Gastroesophageal sphincter (tissue), 4 donors: Measurements from ENCODE around the gene TMED1. TPM values are rescaled to one million over a fixed set of nuclear protein-coding genes. Genes with fewer than 3 reads are reported as not detected.

Source experiments
- ATAC-seq: fragments of 150-250 bp; one replicate; pipeline ENCODE4 v1.9.1; 2016; ENCODE audit warnings: mild to moderate bottlenecking, moderate library complexity
- H3K27ac ChIP-seq, 4 donors: fragments of 200-600 bp; sonication (generic) in 3 of 4; 1 replicate in 3 of 4; 2 replicates in 1 of 4; pipeline ENCODE4 v1.5.1; 2016 to 2019
- H3K27me3 ChIP-seq: fragments of 200-600 bp; sonication (generic); one replicate; pipeline ENCODE4 v1.5.1; 2019
- H3K36me3 ChIP-seq, 2 donors: fragments of 200-600 bp; sonication (generic); one replicate each; pipeline ENCODE4 v1.5.1; 2019; ENCODE audit warnings: control low read depth in 1 of 2
- H3K4me1 ChIP-seq, 3 donors: fragments of 200-600 bp; sonication (generic); 1 replicate in 2 of 3; 2 replicates in 1 of 3; pipeline ENCODE4 v1.5.1; 2016 to 2019; ENCODE audit warnings: control low read depth in 2 of 3
- H3K4me3 ChIP-seq, 2 donors: fragments of 200-600 bp; sonication (generic); one replicate each; pipeline ENCODE4 v1.5.1; 2019; ENCODE audit warnings: mild to moderate bottlenecking in 1 of 2, moderate library complexity in 1 of 2
- H3K9me3 ChIP-seq, 3 donors: fragments of 200-600 bp; sonication (generic); one replicate each; pipeline ENCODE4 v1.5.1; 2017 to 2019; ENCODE audit warnings: control low read depth in 2 of 3
- CTCF ChIP-seq, 4 experiments: fragments of 200-600 bp in 2 of 4; fragments of 450-650 bp in 2 of 4; sonication (generic) in 1 of 4; IDR thresholded peaks; one replicate each; pipeline ENCODE4 v1.5.1; 2017 to 2019; ENCODE audit warnings: antibody characterized with exemption in 4 of 4, mild to moderate bottlenecking in 2 of 4, moderate library complexity in 2 of 4
- EP300 ChIP-seq: sonication (generic); formaldehyde crosslinking; IDR thresholded peaks from one replicate; pipeline ENCODE4 v1.6.1; 2017; ENCODE audit warnings: antibody characterized with exemption, mild to moderate bottlenecking
- POLR2A ChIP-seq, 2 donors: fragments of 450-650 bp; IDR thresholded peaks; one replicate each; pipeline ENCODE4 v1.6.1; 2017; ENCODE audit warnings: antibody characterized with exemption in 2 of 2, mild to moderate bottlenecking in 2 of 2, moderate library complexity in 1 of 2
- POLR2AphosphoS5 ChIP-seq: sonication (generic); formaldehyde crosslinking; IDR thresholded peaks from one replicate; pipeline ENCODE4 v1.6.1; 2017; ENCODE audit warnings: antibody characterized with exemption
- WGBS, 2 donors: methylation state at CpG; one replicate each; pipeline ENCODE4 v1.1.5; 2018; ENCODE audit warnings: low coverage in 1 of 2; 5-methylcytosine and 5-hydroxymethylcytosine counted together
- total RNA-seq, 4 donors: library from RNA; depleted of rRNA; stranded (reverse); fragments of >200 nt; gene quantifications; one replicate each; pipeline ENCODE4 v1.1.0, GENCODE V29; 2016

TMED1 gene
- total RNA-seq, 4 donors from 2014 or later: 15.4 to 36.9 (median 31.7) TPM

GRCh38 chr19:10800488-10800887 lies 35.5 kb downstream of the TMED1 start:
- Histone ChIP-seq H3K27me3 (no peaks in the 10 kb centered on the region), H3K4me1 (peaks cover 0 to 11% (median 0%) of the 10 kb centered on the region in 3 donors), H3K36me3 (peaks cover 0 to 100% of the 10 kb centered on the region in 2 donors), H3K4me3 (no peak overlapping the region), H3K27ac (peak overlapping the region in 1 of 4 donors; percentile 6), H3K9me3 (no peaks in the 10 kb centered on the region)
- no peak for ATAC-seq
- WGBS, 2 donors: no CpG with 5 or more reads among the region's 9 CpGs
- TF ChIP-seq POLR2AphosphoS5 (no peak), CTCF (IDR thresholded peaks at IDR 0.05) (no peak), EP300 (no peak), POLR2A (IDR thresholded peaks at IDR 0.05) (no peak)

GRCh38 chr19:10797541-10798256 lies 38.3 kb downstream of the TMED1 start:
- peaks cover 0 to 11% (median 0%) of the 10 kb centered on the region in 3 donors for H3K4me1 ChIP-seq
- H3K4me3 ChIP-seq: no peak overlapping the region
- no peaks in the 10 kb centered on the region for H3K27me3 ChIP-seq
- ATAC-seq: no peak
- TF ChIP-seq POLR2A (IDR thresholded peaks at IDR 0.05) (no peak), EP300 (no peak), CTCF (IDR thresholded peaks at IDR 0.05) (no peak), POLR2AphosphoS5 (no peak)
- peaks cover 0 to 100% of the 10 kb centered on the region in 2 donors for H3K36me3 ChIP-seq
- H3K9me3 ChIP-seq: no peaks in the 10 kb centered on the region
- no peak overlapping the region for H3K27ac ChIP-seq
- WGBS, 2 donors: 58 to 80% methylated on average over 3 to 5 of the region's 19 CpGs

GRCh38 chr19:10797078-10797477 lies 38.9 kb downstream of the TMED1 start:
- no peaks in the 10 kb centered on the region for H3K27me3 ChIP-seq
- H3K4me3 ChIP-seq: no peak overlapping the region
- peaks cover 0 to 100% of the 10 kb centered on the region in 2 donors for H3K36me3 ChIP-seq
- 87 to 100% methylated on average over 1 to 11 of the region's 14 CpGs for WGBS, 2 donors
- H3K4me1 ChIP-seq: peaks cover 0 to 11% (median 0%) of the 10 kb centered on the region in 3 donors
- no peak overlapping the region for H3K27ac ChIP-seq
- ATAC-seq: no peak
- TF ChIP-seq POLR2AphosphoS5 (no peak), EP300 (no peak), CTCF (IDR thresholded peaks at IDR 0.05) (no peak), POLR2A (IDR thresholded peaks at IDR 0.05) (no peak)
- no peaks in the 10 kb centered on the region for H3K9me3 ChIP-seq

- no peak for ATAC-seq
- no peak overlapping the region for H3K27ac ChIP-seq
- peaks cover 0 to 11% (median 0%) of the 10 kb centered on the region in 3 donors for H3K4me1 ChIP-seq
- H3K9me3 ChIP-seq: no peaks in the 10 kb centered on the region
- no peaks in the 10 kb centered on the region for H3K27me3 ChIP-seq
- TF ChIP-seq CTCF (IDR thresholded peaks at IDR 0.05): no peak
- no peak for TF ChIP-seq POLR2AphosphoS5
- TF ChIP-seq POLR2A (IDR thresholded peaks at IDR 0.05): no peak
- no peak for TF ChIP-seq EP300
- WGBS, 2 donors: 94% methylated on average over 4 of the region's 19 CpGs; no CpG with 5 or more reads in 1 of the 2 donors
- H3K36me3 ChIP-seq: peaks cover 0 to 100% of the 10 kb centered on the region in 2 donors
- no peak overlapping the region for H3K4me3 ChIP-seq
Measured at GRCh38 chr19:10796653-10797052, 39.4 kb downstream of the TMED1 start.

GRCh38 chr19:10789866-10790265 lies 46.1 kb downstream of the TMED1 start:
- Histone ChIP-seq H3K27ac (no peak overlapping the region), H3K36me3 (peaks cover 0 to 100% of the 10 kb centered on the region in 2 donors), H3K4me3 (no peak overlapping the region), H3K27me3 (no peaks in the 10 kb centered on the region), H3K4me1 (no peaks in the 10 kb centered on the region), H3K9me3 (no peaks in the 10 kb centered on the region)
- TF ChIP-seq POLR2AphosphoS5: no peak
- WGBS, 2 donors: 77 to 95% methylated on average over 6 to 10 of the region's 10 CpGs
- no peak for ATAC-seq
